ENCODE measurements around the gene DCDC2B.

DCDC2B gene

DNA sequence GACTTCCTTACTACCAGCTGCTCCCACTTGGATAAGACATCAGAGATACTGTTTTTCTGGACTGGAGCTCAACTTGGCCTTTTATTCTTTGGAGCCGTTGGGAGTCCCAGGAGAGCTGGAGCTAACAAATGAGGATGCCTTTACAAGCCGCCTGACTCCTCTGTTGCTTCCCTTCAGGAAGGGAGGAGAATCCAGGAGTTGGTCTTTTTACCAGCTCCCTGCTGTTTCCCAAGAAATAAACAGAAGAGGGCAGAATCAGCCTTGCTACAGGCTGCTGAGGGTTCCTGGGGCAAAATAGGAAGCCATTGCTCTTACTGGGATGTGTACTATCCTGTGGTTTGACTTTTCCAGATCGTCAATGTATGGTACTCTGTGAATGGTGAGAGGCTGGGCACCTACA, 14.8 kb downstream of the DCDC2B start:
- no peak for DNase-seq (ENCODE audit: low read depth)

DNA sequence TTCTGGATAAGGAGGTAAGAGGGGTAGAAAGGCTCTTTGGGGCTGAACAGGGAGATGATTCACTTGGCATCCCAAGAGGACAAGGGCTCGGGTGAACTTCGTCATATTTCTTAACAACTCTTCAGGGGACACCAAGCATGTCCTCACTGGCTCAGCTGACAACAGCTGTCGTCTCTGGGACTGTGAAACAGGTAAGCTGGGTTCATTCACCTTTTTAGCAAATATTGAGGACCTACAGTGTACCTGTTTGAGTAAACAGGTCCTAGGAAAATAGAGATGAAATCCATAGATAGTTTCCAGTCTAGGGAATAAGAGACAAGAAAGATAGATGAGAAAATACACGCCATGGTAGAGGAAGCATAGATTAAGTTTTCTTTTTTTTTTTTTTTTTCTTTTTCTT, 15.4 kb downstream of the DCDC2B start:
- no peak for DNase-seq (ENCODE audit: low read depth)

DNA sequence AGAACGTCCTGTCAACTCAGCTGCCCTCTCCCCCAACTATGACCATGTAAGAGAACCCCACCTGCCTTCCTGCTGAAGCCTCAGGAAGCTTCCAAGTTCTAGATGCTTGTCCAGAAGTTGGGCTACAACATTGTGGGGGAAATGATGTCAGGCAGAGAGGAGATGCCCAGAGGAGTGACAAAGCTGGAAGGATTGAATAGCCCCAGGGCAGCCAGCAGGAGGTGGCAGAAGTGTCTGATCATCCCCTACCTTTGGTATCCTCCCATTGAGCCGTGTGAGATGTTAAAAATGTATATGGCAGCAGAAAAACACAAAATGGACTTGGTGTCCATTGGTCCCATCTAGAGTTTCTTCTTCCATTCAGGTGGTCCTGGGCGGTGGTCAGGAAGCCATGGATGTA, 19.9 kb downstream of the DCDC2B start:
- DNase-seq (ENCODE audit: low read depth) = no peak

DNA sequence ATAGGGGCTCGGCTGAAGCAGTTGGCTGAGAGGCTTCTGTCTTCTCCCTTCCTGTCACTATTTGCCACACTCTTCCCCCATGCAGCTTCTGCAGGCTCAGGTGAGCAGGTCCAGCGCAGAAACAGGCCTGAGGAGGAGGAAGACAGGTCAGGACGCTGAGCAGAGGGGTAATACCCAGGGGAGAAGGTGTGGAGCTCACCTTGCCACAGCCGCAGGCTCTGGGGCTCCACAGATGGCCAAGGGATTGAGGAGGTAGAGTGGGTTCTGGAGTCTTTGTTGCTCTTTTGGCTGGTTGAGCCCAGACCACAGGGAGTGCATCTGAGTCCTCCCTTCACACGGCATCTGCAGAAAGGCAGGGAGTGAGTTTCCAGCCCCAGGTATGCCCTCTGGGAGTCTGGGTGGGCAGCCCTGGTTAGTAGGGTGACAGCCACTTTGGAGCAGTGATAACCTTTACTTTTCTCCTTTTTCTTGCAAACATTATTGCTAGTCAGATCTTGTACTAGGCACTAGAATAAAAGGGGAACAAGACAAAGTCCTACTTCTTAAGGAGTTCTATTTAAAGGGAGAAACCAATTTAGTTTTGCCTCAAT, 23.0 kb downstream of the DCDC2B start:
- DNase-seq (ENCODE audit: low read depth) = no peak

DNA sequence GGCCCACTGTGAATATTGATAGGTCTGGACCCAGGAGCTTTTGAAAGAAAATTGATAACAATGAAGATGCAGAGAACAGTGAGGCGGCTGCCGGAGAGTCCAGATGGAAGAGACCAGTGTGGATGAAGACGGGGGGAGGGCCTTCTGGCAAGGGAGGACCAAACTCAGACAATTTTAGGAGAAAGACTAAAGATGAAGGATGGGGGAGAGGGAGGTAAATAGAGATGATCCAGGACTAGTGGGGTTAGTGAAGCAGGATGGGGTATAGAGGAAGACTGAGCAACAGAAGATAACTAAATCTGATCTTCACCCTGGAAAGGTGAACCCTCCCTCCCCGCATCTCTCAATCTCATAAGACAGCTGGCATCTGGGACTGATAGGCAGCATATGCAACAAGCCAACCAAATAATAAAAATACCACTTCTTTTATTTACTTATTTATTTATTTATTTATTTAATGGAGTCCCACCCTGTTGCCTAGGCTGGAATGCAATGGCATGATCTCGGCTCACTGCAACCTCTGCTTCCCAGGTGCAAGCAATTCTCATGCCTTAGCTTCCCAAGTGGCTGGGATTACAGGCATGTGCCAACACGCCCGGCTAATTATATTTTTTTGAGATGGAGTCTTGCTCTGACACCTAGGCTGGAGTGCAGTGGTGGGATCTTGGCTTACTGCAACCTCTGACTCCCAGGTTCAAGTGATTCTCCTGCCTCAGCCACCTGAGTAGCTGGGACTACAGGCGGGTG, 23.8 kb downstream of the DCDC2B start:
- no peak for DNase-seq (ENCODE audit: low read depth)

DNA sequence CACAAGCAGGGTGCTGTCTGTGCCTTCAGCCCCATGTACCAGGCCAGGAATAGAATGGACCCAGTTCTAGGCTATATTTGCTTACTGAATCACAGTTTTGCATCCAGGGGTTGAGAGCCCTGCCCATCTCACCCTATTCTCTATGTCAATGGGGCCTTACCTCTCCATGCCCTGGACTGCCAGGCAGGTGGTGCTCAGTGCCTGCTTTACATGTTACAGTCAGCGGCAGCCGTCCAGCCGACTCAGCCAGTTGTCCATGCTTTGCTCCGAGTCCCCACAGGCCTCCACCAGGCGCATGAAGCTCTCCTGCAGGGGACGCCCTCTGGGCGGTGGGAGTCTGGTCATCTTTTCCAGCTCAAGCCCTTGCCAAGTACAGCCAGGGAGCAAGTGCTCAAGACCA, 25.9 kb downstream of the DCDC2B start:
- no peak for DNase-seq (ENCODE audit: low read depth)

DNA sequence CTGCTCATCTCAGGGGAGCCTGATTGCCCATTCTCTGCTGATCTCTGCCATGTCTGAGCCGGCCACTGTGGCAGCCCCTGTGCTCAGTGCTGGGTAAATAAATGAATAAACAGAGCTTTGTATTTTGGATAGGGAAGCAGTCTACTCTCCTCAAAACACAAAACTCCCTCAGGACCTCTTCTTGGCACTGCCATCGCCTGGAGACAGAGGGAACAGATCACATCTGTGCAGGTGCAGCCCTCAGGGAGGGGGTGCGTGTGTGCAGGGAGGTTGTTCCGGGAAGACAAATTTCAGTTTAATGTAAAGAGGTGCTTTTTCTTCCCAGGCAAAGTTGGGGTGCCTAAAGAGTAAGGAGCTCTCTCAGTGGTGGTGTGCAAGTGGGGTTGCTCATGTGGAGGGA, 30.4 kb downstream of the DCDC2B start:
- no peak for DNase-seq (ENCODE audit: low read depth)

DNA sequence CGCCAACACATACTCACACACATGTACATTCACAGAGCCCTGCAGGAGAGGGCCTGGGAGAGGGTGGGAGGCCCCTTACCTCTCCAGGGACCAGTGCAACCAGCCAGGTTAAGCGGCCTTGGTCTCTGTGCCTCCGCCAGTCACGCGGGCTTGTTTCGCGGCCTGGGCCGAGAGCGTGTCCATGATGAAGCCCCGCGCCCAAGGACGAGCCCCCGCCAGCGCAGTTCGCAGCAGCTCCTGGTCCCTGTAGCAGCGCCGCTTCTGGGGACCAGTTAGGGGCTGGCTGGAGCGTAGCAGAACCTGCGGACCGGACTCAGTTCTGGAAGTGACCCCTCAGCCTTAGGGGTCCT, 30.9 kb downstream of the DCDC2B start:
- no peak for DNase-seq (ENCODE audit: low read depth)

DNA sequence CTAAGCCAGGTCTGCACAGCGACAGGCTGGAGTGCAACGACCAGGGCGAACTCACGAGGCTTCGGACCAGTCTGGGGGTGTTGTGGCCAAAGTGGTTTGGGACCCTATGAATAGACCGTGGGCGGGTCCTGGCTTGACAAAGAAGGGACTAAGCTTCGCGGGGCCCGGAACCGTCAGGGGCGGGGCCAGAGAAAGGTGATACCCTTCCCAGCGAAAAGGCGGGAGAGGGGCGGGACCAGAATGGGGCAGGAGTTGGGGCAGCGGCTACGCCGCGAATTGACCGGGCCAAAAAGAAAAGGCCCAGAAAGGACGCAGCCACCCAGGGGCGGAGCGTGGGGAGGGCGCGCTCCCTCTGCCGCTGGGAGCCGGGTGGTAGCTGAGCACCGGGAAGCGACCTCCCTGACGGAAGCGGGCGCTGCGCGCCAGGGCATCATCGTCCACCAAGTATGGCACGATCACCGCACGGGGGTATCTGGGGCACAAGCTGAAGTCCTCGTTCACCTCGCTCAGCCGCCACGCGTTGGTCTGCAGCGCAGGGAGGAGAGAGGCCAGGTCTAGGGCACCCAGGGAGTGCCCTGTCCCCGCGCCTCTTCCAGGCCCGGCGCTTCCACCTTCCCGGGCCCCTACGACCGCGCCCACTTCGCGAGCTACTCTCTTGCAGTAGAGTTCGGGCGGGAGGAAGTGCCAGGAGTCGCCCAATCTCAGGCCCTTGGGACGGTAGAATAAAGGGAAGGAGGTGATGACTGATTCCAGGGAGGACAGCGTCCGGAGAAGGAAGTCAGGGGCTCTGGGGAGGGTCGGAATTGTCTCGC, 31.5 kb downstream of the DCDC2B start:
- DNase-seq (ENCODE audit: low read depth) = no peak

DNA sequence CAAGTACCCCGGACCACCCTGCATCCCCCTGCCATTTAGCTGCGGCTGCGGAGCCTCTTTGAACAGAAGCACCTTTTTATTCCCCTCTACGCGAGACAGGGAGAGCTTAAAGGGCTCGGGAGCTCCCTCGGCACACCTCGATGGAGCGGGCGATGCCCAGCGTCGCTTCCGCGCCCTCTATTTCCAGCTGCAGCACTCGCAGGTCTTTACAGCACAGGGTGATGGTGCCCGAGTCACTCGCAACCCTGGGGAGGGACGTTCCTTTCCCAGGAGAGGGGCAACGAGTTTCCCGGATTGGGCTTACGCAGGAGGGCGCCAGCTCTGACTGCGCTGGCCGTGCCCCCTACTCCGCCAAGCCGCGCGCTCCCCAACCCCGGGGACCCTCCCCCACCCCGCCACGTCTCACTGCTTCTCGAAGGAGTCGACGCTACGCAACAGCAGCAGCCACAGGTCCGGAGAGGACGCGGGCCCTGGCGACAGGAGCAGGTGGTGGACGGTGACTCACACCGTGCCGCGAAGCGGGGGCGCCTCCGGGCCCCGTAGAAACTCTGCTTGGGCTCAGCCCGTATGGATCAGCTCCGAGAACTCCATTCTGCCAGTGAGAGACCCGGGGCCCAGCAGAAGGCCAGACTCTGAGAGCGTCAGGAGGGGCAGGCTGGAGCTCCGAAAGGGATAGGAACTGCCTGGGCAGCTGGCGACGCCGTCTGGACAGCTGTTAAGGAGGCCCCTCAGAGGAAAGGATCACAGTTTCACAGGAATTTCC, 32.3 kb downstream of the DCDC2B start:
- DNase-seq (ENCODE audit: low read depth) = no peak

DNA sequence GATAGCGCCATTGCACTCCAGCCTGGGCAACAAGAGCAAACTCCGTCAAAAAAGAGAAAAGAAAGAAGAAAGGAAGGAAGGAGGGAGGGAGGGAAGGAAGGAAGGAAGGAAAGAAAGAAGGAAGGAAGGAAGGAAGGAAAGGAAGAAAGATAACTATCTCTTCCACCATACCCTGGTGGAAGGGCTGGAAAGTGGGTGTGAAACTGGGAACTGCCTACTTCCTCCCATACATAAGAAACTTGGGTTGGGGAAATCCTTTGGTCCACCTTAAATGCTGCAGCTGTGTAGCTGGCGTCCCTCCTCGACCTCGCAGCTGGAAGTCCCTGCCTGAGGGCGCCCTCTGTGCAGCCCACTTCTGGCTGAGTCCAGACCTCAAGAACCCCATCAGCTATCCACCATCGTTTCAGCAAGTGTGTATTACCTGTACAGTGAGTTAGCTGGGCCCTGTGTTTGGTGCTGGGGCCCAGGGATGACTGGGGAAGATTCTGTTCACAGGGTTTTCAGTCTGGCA, 33.5 kb downstream of the DCDC2B start:
- no peak for DNase-seq (ENCODE audit: low read depth)

DNA sequence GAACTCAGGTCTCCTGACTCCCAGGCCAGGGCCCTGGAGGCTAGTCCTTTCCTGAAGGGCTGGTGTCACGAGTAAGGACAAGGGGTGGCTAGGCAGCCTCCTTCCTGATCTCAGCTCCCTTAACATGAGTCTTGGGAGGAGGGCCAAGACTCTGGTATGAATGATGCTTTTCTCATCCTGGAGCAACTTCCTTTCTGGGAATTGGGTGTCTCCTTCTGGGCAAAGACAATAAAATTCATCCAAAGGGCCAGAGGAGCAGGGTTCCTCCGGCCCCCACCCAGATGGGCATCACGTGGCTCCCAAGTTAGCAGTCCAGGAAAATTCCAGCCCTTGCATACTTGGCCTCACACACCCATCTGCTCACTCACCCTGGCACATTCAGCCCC, 38.0 kb downstream of the DCDC2B start, which contains the start of gene FAM167B:
Gene FAM167B, plus strand, starts transcription at position 335 of the 386 bp plus-strand sequence. CDS start 200 bp downstream, outside the sequence.
- no peak for DNase-seq (ENCODE audit: low read depth)

DNA sequence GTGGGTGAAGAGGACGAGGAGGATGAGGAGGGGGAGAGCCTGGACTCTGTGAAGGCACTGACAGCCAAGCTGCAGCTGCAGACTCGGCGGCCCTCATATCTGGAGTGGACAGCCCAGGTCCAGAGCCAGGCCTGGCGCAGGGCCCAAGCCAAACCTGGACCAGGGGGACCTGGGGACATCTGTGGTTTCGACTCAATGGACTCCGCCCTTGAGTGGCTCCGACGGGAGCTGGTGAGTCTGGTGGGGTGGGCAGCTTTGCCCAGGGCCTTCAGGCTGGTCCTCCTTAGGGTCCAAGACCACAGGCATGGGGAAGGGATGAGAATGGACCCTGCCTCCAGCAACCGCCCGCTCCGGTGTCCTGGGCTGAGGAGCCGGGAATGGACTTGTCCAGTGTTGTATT, 38.6 kb downstream of the DCDC2B start:
- DNase-seq (ENCODE audit: low read depth) = no peak

DNA sequence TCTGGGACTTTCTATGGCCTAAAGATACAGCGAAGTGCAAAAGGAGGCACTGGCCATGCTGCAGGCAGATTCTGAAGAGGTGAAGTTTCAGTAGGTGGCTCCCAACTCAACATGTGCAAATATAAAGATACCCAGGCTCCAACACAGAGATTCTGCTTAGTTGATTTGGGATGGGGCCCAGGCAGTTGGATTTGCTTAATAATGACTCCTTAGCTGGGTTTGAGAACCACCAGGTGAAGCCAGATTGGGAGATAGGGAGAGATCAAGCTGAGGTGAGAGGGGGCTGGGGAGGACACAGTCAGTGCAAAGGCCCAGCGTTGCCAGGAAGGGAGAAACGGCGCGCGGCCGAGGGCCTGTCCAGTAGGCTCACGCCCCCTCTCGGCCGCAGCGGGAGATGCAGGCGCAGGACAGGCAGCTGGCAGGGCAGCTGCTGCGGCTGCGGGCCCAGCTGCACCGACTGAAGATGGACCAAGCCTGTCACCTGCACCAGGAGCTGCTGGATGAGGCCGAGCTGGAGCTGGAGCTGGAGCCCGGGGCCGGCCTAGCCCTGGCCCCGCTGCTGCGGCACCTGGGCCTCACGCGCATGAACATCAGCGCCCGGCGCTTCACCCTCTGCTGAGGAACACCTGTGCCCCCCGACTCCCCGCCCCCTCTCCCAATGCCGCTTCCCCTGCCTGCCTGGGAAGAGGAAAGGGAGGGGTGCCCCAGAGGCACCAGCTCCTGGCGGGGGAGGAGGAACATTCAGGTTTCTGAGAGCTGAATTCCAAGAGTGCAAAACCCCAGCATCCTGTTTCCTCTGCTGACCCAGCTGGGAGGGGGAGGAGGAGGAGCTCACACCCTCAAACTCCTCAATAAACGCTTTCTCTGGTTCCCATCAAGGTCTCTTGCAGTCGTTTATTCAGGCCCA, 39.3 kb downstream of the DCDC2B start:
- DNase-seq (ENCODE audit: low read depth) = peak; percentile 62

DNA sequence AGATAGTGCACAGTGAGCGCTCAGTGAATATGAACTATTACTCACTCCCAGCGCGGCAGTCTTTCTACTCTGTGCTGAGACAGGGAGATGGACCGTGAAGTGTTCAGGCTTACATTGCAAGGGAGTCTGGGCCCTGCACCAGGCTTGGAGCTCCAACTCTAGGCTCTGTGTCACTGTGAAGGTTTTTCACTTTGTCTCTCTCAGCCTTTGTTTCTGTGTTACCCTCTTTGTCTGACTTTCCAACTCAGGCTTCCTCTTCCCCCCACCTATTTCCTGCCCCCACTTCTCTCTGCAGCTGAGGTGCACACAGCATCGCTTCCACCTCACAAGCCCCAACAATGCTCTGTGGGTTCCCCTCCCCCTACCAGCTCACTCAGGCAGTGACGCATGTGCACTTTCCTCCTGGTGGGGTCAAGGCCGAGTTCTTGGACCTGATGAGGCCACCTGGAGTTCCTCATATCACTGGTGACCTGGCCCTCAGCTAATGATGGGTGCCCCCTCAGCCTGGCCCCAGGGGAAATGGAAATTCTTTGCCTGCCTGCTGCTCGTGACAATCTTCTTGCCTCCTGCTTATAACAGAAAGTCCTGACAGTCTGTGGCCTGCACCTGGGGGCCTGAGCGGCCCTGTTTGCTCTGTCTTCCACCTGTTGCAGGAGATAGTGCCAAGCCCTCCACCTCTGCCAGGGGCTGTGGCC, 41.1 kb downstream of the DCDC2B start:
- DNase-seq (ENCODE audit: low read depth) = peak; percentile 69

DNA sequence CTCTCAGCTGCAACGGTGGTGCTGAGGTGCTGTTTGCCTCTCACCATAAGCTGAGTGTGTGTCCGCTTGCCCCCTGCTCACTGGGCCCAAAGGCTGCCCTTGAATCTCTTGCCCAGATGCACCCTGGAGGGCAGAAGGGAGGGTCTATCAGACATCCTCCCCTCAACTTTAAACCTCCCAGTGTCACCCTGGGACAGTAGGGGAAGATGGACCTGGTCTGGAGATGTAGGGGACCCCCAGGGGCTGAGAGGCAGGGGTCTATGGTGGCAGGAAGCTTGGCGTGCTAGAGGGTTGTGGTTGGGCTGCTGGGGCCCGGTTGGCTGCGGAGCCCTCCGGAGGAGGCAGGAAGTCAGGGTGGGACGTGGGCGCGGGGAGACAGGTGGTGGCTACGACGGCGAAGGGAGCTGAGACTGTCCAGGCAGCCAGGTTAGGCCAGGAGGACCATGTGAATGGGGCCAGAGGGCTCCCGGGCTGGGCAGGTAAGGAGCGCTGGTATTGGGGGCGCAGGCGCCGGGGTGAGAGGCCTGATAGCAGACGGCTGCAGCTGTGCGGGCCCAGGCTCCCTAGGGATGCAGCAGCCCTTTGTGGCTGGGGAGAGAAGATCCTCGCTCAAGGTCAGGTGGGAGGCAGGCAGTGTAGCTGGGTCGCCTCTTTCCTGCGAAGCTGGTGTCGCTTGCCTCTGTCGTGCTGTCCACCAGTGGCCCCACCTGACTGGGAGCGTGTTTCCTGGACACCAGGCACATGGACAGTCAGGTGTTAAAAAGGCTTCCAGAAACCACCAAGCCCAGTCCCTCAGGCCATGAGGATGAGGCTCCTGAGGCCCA, 42.2 kb downstream of the DCDC2B start, which contains the start of gene LCK:
Gene LCK, plus strand, starts transcription at position 373 of the 824 bp plus-strand sequence. CDS start 23,065 bp downstream, outside the sequence.
- DNase-seq (ENCODE audit: low read depth) = no peak

DNA sequence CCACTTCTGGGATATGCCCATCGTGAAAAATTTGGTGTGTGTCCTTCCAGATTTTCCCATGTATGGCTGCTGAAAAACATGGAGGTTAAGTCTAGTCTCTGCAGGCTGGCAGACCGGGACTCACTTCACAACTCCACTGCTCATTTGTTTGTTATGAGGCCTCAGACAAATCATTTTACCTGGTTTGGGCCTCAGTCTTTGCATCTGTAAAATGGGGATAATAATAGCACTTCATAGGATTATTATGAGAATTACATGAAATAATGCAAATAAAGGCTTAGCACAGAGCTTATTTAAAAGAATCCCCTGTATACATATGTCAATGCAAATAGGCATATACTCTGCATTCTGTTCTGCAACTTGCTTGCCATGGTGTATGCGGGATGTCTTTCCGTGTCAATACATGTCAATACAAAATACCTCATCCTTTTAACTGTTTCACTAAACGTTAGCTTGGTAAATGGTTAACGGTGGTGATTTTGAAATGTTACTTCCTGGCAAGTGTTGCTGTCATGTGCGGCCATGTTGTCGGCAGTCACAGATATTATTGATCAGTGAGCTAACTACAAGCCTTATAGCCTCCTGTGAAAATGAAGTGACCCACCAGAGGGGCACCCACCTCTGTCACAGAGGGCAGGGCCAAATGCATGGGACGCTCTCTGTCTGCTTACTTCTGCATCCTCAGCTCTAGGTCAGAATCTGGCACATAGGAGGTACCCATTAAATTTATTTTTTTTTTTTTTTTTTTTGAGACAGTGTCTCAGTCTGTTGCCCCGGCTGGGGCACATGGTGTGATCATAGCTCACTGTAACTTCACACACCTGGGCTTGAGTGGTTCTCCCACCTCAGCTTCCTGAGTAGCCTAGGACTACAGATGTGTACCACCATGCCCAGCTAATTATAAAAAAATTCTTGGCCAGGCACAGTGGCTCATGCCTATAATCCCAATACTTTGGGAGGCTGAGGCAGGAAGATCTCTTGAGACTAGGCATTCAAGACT, 46.5 kb downstream of the DCDC2B start:
- no peak for DNase-seq (ENCODE audit: low read depth)
